HCT116 (cell line): ENCODE measurements around the gene GTF2IRD1. TPM values are rescaled to one million over a fixed set of nuclear protein-coding genes. Genes with fewer than 3 reads are reported as not detected.

Experiments
- ATAC-seq: fragments of 200-7000 bp; cut with Tn5 transposase; 2 replicates; pipeline ENCODE4 v1.9.1; 2020; ENCODE audit warnings: mild to moderate bottlenecking, moderate library complexity
- BruUV-seq: library from RNA; stranded (reverse); fragments of 400-500 nt; replicated peaks from 2 replicates; lab custom pipeline; 2021; lab: Mats Ljungman, UMichigan
- CTCF ChIA-PET: fragments of 300-600 bp; sonication (Branson Sonifier 250); formaldehyde crosslinking; loops from one replicate; lab custom pipeline; 2021; ENCODE audit warnings: antibody characterized with exemption; lab: Charles Lee
- POLR2A ChIA-PET: fragments of 300-600, 350-600 bp; sonication (Branson Sonifier 250); formaldehyde crosslinking; loops from one replicate; lab custom pipeline; 2021; ENCODE audit warnings: antibody characterized with exemption; lab: Charles Lee
- RAD21 ChIA-PET, 2 experiments: fragments of 300-600 bp; sonication (Branson Sonifier 250); formaldehyde crosslinking; loops; one replicate each; lab custom pipeline; 2023; ENCODE audit warnings: low total read pairs in 2 of 2; ENCODE audit not compliant: uncharacterized antibody in 2 of 2, unreplicated experiment in 2 of 2, low non-redundant PET in 1 of 2; lab: Charles Lee
- DNase-seq: peaks from one replicate; pipeline ENCODE4 v3.0.0-alpha.2; 2010; ENCODE audit warnings: low read depth, low spot score
- H2AFZ ChIP-seq: fragments of 200-600 bp; shearing (Covaris generic), sonication (generic); 2 replicates; pipeline ENCODE4 v1.6.1; 2017; ENCODE audit warnings: low read depth, mixed run types, mixed read lengths, antibody characterized with exemption, low read length; ENCODE audit not compliant: poor library complexity, severe bottlenecking
- H3K27ac ChIP-seq: 2 replicates; pipeline ENCODE4 v1.5.1; 2012; ENCODE audit warnings: low read depth, low read length
- H3K27me3 ChIP-seq: fragments of 200-600 bp; sonication (generic); 2 replicates; pipeline ENCODE4 v1.6.1; 2016; ENCODE audit warnings: mixed run types, low read length, mixed read lengths; ENCODE audit not compliant: insufficient read depth
- H3K36me3 ChIP-seq, 2 experiments: fragments of 200-500 bp in 1 of 2; fragments of 200-600 bp in 1 of 2; sonication (Bioruptor generic) in 1 of 2; sonication (generic) in 1 of 2; 2 replicates each; pipeline versions ENCODE4 v1.5.1 to v1.6.1; 2014 to 2016; ENCODE audit warnings: low read length in 2 of 2, inconsistent platforms in 1 of 2, mixed read lengths in 1 of 2, mixed run types in 1 of 2; ENCODE audit not compliant: insufficient read depth in 2 of 2, control insufficient read depth in 1 of 2
- H3K4me1 ChIP-seq, 2 experiments: fragments of 200-600 bp in 1 of 2; sonication (generic) in 1 of 2; 2 replicates each; pipeline versions ENCODE4 v1.5.1 to v1.6.1; 2012 to 2017; ENCODE audit warnings: low read length in 2 of 2, inconsistent platforms in 1 of 2, mild to moderate bottlenecking in 1 of 2, mixed read lengths in 1 of 2, mixed run types in 1 of 2, moderate library complexity in 1 of 2; ENCODE audit not compliant: insufficient read depth in 2 of 2, control insufficient read depth in 1 of 2
- H3K4me2 ChIP-seq: fragments of 200-600 bp; sonication (generic); 2 replicates; pipeline ENCODE4 v1.6.1; 2017; ENCODE audit warnings: mixed run types, low read length, mixed read lengths
- H3K4me3 ChIP-seq, 2 experiments: fragments of 200-600 bp in 1 of 2; sonication (generic) in 1 of 2; replicated peaks in 1 of 2; 2 replicates each; pipeline ENCODE4 v1.5.1; 2011 to 2016; ENCODE audit warnings: low read length in 2 of 2, control low read depth in 1 of 2, low read depth in 1 of 2, mild to moderate bottlenecking in 1 of 2, mixed read lengths in 1 of 2, mixed run types in 1 of 2
- H3K79me2 ChIP-seq: fragments of 200-600 bp; sonication (generic); 2 replicates; pipeline ENCODE4 v1.6.1; 2017; ENCODE audit warnings: mild to moderate bottlenecking, mixed run types, low read length, moderate library complexity, mixed read lengths; ENCODE audit not compliant: insufficient read depth
- H3K9ac ChIP-seq: fragments of 200-600 bp; sonication (generic); 2 replicates; pipeline ENCODE4 v1.6.1; 2016; ENCODE audit warnings: low read length, mixed read lengths
- H3K9me2 ChIP-seq: fragments of 200-600 bp; sonication (generic), shearing (Covaris generic); 2 replicates; pipeline ENCODE4 v1.6.1; 2017; ENCODE audit warnings: mixed run types, mild to moderate bottlenecking, moderate library complexity; ENCODE audit not compliant: insufficient read depth
- H3K9me3 ChIP-seq, 2 experiments: fragments of 200-500 bp in 1 of 2; fragments of 200-600 bp in 1 of 2; sonication (Bioruptor generic) in 1 of 2; sonication (generic) in 1 of 2; 2 replicates each; pipeline ENCODE4 v1.6.1; 2014 to 2017; ENCODE audit warnings: low read length in 2 of 2, mixed read lengths in 2 of 2, inconsistent platforms in 1 of 2, low read depth in 1 of 2, mild to moderate bottlenecking in 1 of 2, mixed run types in 1 of 2, moderate library complexity in 1 of 2; ENCODE audit not compliant: control insufficient read depth in 1 of 2, insufficient read depth in 1 of 2
- H4K20me1 ChIP-seq: fragments of 200-600 bp; sonication (generic), shearing (Covaris generic); 2 replicates; pipeline ENCODE4 v1.6.1; 2017; ENCODE audit warnings: mixed run types, mild to moderate bottlenecking, moderate library complexity; ENCODE audit not compliant: insufficient read depth
- ATF3 ChIP-seq: IDR thresholded peaks from 2 replicates; pipeline ENCODE4 v1.6.1; 2012
- CBX3 ChIP-seq: IDR thresholded peaks from 2 replicates; pipeline ENCODE4 v1.6.1; 2012; ENCODE audit warnings: low read depth
- CEBPB ChIP-seq: IDR thresholded peaks from 2 replicates; pipeline ENCODE4 v1.6.1; 2012; ENCODE audit warnings: low read depth
- EGR1 ChIP-seq: IDR thresholded peaks from 2 replicates; pipeline ENCODE4 v1.6.1; 2012; ENCODE audit warnings: low read depth
- ELF1 ChIP-seq: IDR thresholded peaks from 2 replicates; pipeline ENCODE4 v1.6.1; 2012; ENCODE audit warnings: low read depth, borderline replicate concordance
- EZH2 ChIP-seq: fragments of 200-600 bp; sonication (generic); IDR thresholded peaks from 2 replicates; pipeline ENCODE4 v1.6.1; 2017; ENCODE audit warnings: antibody characterized with exemption, mixed run types
- EZH2phosphoT487 ChIP-seq: fragments of 200-600 bp; IDR thresholded peaks from 2 replicates; pipeline ENCODE4 v1.6.1; 2018; ENCODE audit warnings: antibody characterized with exemption, borderline replicate concordance
- FOSL1 ChIP-seq: IDR thresholded peaks from 2 replicates; pipeline ENCODE4 v1.6.1; 2012; ENCODE audit warnings: low read depth
- JUND ChIP-seq: IDR thresholded peaks from 2 replicates; pipeline ENCODE4 v1.6.1; 2012
- MAX ChIP-seq: IDR thresholded peaks from 2 replicates; pipeline ENCODE4 v1.6.1; 2012
- RAD21 ChIP-seq: IDR thresholded peaks from 2 replicates; pipeline ENCODE4 v1.6.1; 2012; ENCODE audit warnings: low read depth, mild to moderate bottlenecking
- SIN3A ChIP-seq: IDR thresholded peaks from 2 replicates; pipeline ENCODE4 v1.6.1; 2012; ENCODE audit warnings: low read depth
- SRF ChIP-seq: IDR thresholded peaks from 2 replicates; pipeline ENCODE4 v1.6.1; 2012; ENCODE audit warnings: low read depth
- YY1 ChIP-seq: IDR thresholded peaks from 2 replicates; pipeline ENCODE4 v1.6.1; 2011; ENCODE audit warnings: low read length, low read depth, moderate library complexity, mild to moderate bottlenecking; ENCODE audit not compliant: insufficient replicate concordance; ENCODE audit errors: extremely low read depth
- intact Hi-C: fragments of 100-400 bp; cut with micrococcal nuclease; formaldehyde crosslinking; loops from 2 replicates; pipeline ENCODE4 v1.10.0; 2022
- total RNA-seq: library from RNA; stranded (reverse); gene quantifications from one replicate; pipeline ENCODE4 v1.2.1, GENCODE V29; 2021; ENCODE audit not compliant: unreplicated experiment
- TF ChIP-seq, protein P1 (sequence below): IDR thresholded peaks from 2 replicates; pipeline ENCODE4 v1.6.1; 2011; ENCODE audit warnings: mild to moderate bottlenecking, low read length, moderate library complexity; ENCODE audit not compliant: insufficient replicate concordance; ENCODE audit errors: extremely low read depth
- TF ChIP-seq, protein P2 (sequence below), 3 experiments: fragments of 200-600 bp in 1 of 3; sonication (generic) in 1 of 3; IDR thresholded peaks in 2 of 3; conservative IDR thresholded peaks in 1 of 3; 2 replicates each; pipeline ENCODE4 v1.5.1; 2012 to 2017; ENCODE audit warnings: low read depth in 2 of 3, low read length in 2 of 3, antibody characterized with exemption in 1 of 3, borderline replicate concordance in 1 of 3, control low read depth in 1 of 3, mild to moderate bottlenecking in 1 of 3, mixed read lengths in 1 of 3, mixed run types in 1 of 3, moderate library complexity in 1 of 3; ENCODE audit not compliant: insufficient read depth in 1 of 3

Gene GTF2IRD1
- total RNA-seq, 1 experiment from 2014 or later: 34.5 TPM

- TF ChIP-seq FOSL1 (no peak), EZH2 (no peak), ATF3 (no peak), EGR1 (no peak), CBX3 (no peak), CEBPB (no peak), EZH2phosphoT487 (no peak), SIN3A (no peak)
- TF ChIP-seq, protein P1, sequence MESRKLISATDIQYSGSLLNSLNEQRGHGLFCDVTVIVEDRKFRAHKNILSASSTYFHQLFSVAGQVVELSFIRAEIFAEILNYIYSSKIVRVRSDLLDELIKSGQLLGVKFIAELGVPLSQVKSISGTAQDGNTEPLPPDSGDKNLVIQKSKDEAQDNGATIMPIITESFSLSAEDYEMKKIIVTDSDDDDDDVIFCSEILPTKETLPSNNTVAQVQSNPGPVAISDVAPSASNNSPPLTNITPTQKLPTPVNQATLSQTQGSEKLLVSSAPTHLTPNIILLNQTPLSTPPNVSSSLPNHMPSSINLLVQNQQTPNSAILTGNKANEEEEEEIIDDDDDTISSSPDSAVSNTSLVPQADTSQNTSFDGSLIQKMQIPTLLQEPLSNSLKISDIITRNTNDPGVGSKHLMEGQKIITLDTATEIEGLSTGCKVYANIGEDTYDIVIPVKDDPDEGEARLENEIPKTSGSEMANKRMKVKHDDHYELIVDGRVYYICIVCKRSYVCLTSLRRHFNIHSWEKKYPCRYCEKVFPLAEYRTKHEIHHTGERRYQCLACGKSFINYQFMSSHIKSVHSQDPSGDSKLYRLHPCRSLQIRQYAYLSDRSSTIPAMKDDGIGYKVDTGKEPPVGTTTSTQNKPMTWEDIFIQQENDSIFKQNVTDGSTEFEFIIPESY: no peak
- TF ChIP-seq, all 23 proteins: peak for 0
Observed at GRCh38 chr7:74461970-74462706, 8.4 kb downstream of the GTF2IRD1 start (continued).

DNA sequence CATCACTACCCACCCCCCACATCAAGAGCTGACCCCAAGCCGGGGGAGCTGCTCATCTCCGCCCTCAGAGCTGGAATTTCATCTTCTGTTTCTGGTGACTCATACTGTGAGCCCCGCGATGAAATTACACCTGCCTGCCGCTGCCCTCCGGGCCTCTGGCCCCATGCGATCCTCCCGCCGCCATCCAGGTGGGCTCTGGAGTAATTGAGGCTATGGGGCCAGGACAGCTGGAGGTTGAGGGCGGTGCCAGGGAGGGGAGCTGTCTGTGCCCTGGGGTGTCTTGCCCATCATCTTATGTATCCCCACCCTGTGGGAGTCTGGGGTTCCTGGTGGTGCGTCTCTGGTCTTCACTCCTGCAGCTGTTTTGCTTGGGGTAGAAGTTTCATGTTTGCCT, 9.0 kb downstream of the GTF2IRD1 start:
- ChIA-PET POLR2A (no interaction called here), RAD21 (no interaction called here), CTCF (no interaction called here)
- Histone ChIP-seq H3K79me2 (peaks cover 71% of the 10 kb centered on the region), H2AFZ (no peak overlapping the region), H3K4me1 (peaks cover 6 to 18% of the 10 kb centered on the region in 2 experiments; a peak in 3 of 4 replicates), H3K4me2 (no peak overlapping the region), H3K9me2 (no peaks in the 10 kb centered on the region), H3K36me3 (no peaks in the 10 kb centered on the region), H3K27ac (no peak overlapping the region), H3K4me3 (no peak overlapping the region), H3K27me3 (no peaks in the 10 kb centered on the region), H3K9me3 (no peaks in the 10 kb centered on the region), H3K9ac (no peak overlapping the region), H4K20me1 (no peaks in the 10 kb centered on the region)
- intact Hi-C loops: no loop called here
- no TSS peak for BruUV-seq
- ATAC-seq (0 out of 2 replicates have a peak, but pooled peaks have one; percentile 28), DNase-seq (no peak)
- no peak for TF ChIP-seq JUND
- no peak for TF ChIP-seq RAD21
- no peak for TF ChIP-seq SIN3A
- TF ChIP-seq, protein P1: no peak
- TF ChIP-seq EZH2phosphoT487: no peak
- TF ChIP-seq YY1: no peak
- TF ChIP-seq, protein P2, sequence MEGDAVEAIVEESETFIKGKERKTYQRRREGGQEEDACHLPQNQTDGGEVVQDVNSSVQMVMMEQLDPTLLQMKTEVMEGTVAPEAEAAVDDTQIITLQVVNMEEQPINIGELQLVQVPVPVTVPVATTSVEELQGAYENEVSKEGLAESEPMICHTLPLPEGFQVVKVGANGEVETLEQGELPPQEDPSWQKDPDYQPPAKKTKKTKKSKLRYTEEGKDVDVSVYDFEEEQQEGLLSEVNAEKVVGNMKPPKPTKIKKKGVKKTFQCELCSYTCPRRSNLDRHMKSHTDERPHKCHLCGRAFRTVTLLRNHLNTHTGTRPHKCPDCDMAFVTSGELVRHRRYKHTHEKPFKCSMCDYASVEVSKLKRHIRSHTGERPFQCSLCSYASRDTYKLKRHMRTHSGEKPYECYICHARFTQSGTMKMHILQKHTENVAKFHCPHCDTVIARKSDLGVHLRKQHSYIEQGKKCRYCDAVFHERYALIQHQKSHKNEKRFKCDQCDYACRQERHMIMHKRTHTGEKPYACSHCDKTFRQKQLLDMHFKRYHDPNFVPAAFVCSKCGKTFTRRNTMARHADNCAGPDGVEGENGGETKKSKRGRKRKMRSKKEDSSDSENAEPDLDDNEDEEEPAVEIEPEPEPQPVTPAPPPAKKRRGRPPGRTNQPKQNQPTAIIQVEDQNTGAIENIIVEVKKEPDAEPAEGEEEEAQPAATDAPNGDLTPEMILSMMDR (IDR thresholded peaks at IDR 0.05 in 2 of 3, conservative IDR thresholded peaks at IDR 0.05 in 1 of 3; ENCODE audit: borderline replicate concordance in 1 of 3, insufficient read depth in 1 of 3, low read depth in 2 of 3, low read length in 2 of 3): no peak
- no peak for TF ChIP-seq EZH2
- no peak for TF ChIP-seq ELF1
- no peak for TF ChIP-seq FOSL1
- no peak for TF ChIP-seq SRF
- TF ChIP-seq CBX3: no peak
- no peak for TF ChIP-seq ATF3
- no peak for TF ChIP-seq MAX
